ENCODE data around the gene OR2A5.

GRCh38 chr7:144035385-144035784, 13.4 kb upstream of the OR2A5 start:
- TF ChIP-seq CTCF (IDR thresholded peaks at IDR 0.05) (no peak), EZH2 (IDR thresholded peaks at IDR 0.05; ENCODE audit: borderline replicate concordance, insufficient read depth, low read depth, low read length, poor library complexity, severe bottlenecking) (no peak)
